K562 treated with DMSO at 1 percent for 48 hours (cell line): ENCODE results near the gene CHMP3. TPM values are rescaled to one million over a fixed set of nuclear protein-coding genes. Genes with fewer than 3 reads are reported as not detected.

ENCODE experiments used
- total RNA-seq: library from RNA; unstranded; fragments of 300-600 nt; gene quantifications from 2 replicates; pipeline ENCODE4 v1.2.3, GENCODE V29; 2022; ENCODE audit warnings: low replicate concordance; ENCODE audit errors: extremely low read depth

Gene CHMP3
- total RNA-seq, result not detected in 2 replicates

GRCh38 chr2:86562922-86563649 is at the start of gene CHMP3:
Gene CHMP3, minus strand, starts transcription at chr2:86563443. Its CDS starts 95 bp downstream, at chr2:86563348.

Other genes with a start within 250 kb of the CHMP3 start
- gene REEP1, start 225.8 kb downstream of the CHMP3 start, total RNA-seq, result not detected in 2 replicates
- gene KDM3A, start 122.1 kb downstream of the CHMP3 start, total RNA-seq, result not detected in 2 replicates
- not detected in 2 replicates for gene RNF103, start 60.4 kb upstream of the CHMP3 start, total RNA-seq
- not detected in 2 replicates for gene RMND5A, start 156.8 kb upstream of the CHMP3 start, total RNA-seq
- gene CD8A, start 227.5 kb upstream of the CHMP3 start, total RNA-seq, result not detected in 2 replicates